GM12801 (cell line): ENCODE results near the gene FARS2.

Experiments used
- CTCF ChIP-seq: IDR thresholded peaks from one replicate; pipeline ENCODE4 v1.5.1; 2011; ENCODE audit warnings: control low read depth; ENCODE audit not compliant: insufficient read length; ENCODE audit errors: extremely low read depth

FARS2 gene

GRCh38 chr6:5278047-5278446, 16.7 kb downstream of the FARS2 start:
- TF ChIP-seq CTCF: no peak

GRCh38 chr6:5278565-5279120, 17.3 kb downstream of the FARS2 start:
- no peak for TF ChIP-seq CTCF

- TF ChIP-seq CTCF: no peak
Observed at GRCh38 chr6:5279891-5280338, 18.6 kb downstream of the FARS2 start.

GRCh38 chr6:5280920-5281319, 19.6 kb downstream of the FARS2 start:
- no peak for TF ChIP-seq CTCF

GRCh38 chr6:5282191-5282623, 20.9 kb downstream of the FARS2 start:
- no peak for TF ChIP-seq CTCF

- no peak for TF ChIP-seq CTCF
Observed at GRCh38 chr6:5285081-5285480, 23.8 kb downstream of the FARS2 start.

GRCh38 chr6:5285526-5285925, 24.2 kb downstream of the FARS2 start:
- TF ChIP-seq CTCF: no peak
